ENCODE data around the gene USP40. TPM values are rescaled to one million over a fixed set of nuclear protein-coding genes. Genes with fewer than 3 reads are reported as not detected.

Gene USP40
- total and polyA plus RNA-seq, 2 experiments from 2014 or later, result 5.7 to 11.7 TPM

DNA sequence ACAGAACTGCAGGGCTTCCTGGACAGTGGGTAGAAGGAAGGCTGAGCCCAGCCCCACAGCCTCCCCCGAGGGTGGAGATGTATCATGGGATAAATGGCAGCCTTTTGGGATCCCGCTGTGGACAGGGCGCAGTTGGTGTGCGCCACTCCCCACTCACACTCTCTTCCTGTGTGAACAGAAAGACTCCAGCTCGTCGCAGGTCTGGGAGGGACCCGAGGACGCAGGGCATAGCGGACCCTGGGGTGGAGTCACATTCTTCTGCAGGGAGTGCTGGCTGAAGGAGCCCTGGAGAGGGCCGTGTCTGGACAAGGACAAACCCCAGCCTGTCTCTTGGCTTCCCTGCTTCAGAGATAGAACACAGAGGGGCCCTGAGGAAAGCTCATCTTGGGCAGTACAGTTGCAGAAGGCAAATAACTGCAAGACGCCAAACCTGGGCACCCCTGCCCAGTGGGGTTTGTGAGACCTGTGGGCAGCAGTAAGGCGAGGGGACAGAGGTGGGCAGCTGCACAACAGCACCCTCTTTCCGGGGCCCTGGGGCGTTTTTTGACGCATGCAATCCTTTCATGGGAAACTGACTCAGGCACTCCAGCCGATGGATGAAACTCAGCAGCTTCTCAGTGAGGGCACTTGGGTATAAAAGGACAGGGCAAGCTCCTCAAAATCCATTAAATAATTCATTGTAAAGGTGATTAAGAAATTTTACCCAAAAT, 101.9 kb downstream of the USP40 start (continued):
- no peak for TF ChIP-seq ZNF331 (CRISPR knock-in tag; IDR thresholded peaks at IDR 0.05; ENCODE audit: low read depth)
- TF ChIP-seq STAT1 (IDR thresholded peaks at IDR 0.05; ENCODE audit: unreplicated experiment), result no peak
- TF ChIP-seq, protein P1, sequence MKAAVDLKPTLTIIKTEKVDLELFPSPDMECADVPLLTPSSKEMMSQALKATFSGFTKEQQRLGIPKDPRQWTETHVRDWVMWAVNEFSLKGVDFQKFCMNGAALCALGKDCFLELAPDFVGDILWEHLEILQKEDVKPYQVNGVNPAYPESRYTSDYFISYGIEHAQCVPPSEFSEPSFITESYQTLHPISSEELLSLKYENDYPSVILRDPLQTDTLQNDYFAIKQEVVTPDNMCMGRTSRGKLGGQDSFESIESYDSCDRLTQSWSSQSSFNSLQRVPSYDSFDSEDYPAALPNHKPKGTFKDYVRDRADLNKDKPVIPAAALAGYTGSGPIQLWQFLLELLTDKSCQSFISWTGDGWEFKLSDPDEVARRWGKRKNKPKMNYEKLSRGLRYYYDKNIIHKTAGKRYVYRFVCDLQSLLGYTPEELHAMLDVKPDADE (IDR thresholded peaks at IDR 0.05), result no peak
- TF ChIP-seq, protein P2, sequence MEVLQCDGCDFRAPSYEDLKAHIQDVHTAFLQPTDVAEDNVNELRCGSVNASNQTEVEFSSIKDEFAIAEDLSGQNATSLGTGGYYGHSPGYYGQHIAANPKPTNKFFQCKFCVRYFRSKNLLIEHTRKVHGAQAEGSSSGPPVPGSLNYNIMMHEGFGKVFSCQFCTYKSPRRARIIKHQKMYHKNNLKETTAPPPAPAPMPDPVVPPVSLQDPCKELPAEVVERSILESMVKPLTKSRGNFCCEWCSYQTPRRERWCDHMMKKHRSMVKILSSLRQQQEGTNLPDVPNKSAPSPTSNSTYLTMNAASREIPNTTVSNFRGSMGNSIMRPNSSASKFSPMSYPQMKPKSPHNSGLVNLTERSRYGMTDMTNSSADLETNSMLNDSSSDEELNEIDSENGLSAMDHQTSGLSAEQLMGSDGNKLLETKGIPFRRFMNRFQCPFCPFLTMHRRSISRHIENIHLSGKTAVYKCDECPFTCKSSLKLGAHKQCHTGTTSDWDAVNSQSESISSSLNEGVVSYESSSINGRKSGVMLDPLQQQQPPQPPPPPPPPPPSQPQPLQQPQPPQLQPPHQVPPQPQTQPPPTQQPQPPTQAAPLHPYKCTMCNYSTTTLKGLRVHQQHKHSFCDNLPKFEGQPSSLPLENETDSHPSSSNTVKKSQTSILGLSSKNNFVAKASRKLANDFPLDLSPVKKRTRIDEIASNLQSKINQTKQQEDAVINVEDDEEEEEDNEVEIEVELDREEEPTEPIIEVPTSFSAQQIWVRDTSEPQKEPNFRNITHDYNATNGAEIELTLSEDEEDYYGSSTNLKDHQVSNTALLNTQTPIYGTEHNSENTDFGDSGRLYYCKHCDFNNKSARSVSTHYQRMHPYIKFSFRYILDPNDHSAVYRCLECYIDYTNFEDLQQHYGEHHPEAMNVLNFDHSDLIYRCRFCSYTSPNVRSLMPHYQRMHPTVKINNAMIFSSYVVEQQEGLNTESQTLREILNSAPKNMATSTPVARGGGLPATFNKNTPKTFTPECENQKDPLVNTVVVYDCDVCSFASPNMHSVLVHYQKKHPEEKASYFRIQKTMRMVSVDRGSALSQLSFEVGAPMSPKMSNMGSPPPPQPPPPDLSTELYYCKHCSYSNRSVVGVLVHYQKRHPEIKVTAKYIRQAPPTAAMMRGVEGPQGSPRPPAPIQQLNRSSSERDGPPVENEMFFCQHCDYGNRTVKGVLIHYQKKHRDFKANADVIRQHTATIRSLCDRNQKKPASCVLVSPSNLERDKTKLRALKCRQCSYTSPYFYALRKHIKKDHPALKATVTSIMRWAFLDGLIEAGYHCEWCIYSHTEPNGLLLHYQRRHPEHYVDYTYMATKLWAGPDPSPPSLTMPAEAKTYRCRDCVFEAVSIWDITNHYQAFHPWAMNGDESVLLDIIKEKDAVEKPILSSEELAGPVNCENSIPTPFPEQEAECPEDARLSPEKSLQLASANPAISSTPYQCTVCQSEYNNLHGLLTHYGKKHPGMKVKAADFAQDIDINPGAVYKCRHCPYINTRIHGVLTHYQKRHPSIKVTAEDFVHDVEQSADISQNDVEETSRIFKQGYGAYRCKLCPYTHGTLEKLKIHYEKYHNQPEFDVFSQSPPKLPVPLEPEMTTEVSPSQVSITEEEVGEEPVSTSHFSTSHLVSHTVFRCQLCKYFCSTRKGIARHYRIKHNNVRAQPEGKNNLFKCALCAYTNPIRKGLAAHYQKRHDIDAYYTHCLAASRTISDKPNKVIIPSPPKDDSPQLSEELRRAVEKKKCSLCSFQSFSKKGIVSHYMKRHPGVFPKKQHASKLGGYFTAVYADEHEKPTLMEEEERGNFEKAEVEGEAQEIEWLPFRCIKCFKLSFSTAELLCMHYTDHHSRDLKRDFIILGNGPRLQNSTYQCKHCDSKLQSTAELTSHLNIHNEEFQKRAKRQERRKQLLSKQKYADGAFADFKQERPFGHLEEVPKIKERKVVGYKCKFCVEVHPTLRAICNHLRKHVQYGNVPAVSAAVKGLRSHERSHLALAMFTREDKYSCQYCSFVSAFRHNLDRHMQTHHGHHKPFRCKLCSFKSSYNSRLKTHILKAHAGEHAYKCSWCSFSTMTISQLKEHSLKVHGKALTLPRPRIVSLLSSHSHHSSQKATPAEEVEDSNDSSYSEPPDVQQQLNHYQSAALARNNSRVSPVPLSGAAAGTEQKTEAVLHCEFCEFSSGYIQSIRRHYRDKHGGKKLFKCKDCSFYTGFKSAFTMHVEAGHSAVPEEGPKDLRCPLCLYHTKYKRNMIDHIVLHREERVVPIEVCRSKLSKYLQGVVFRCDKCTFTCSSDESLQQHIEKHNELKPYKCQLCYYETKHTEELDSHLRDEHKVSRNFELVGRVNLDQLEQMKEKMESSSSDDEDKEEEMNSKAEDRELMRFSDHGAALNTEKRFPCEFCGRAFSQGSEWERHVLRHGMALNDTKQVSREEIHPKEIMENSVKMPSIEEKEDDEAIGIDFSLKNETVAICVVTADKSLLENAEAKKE (CRISPR knock-in tag; IDR thresholded peaks at IDR 0.05), result no peak

DNA sequence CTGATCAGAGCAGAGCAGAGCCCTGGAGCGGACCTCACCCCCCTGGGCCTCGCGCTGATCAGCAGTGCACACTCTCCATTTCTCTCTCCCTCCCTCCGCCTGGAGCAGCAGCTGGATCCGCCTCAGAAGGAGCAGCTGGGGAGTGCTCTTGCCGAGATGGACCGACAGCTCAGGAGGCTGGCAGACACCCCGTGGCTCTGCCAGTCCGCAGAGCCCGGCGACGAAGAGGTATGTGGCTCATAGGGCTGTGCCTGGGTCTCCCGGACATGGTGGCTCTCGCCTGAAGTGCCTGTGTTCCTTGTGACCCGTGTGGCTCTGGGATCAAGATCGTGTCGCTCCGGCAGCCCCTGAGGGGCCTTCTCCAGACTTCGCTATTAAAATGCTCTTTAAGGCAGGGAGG, 102.5 kb downstream of the USP40 start:
- H3K27me3 ChIP-seq (ENCODE audit: insufficient read depth), result no peaks in the 10 kb centered on the region
- no peaks in the 10 kb centered on the region for H3K9me2 ChIP-seq (ENCODE audit: insufficient read depth)
- ATAC-seq (no peak), DNase-seq (ENCODE audit: low spot score) (no peak)
- H3K27ac ChIP-seq (ENCODE audit: low read depth), result no peak overlapping the region
- no peak overlapping the region for H2AFZ ChIP-seq
- Mint-ChIP-seq H3K4me3 (no peak overlapping the region), H3K4me1 (no peaks in the 10 kb centered on the region; the same call in 2 of the 3 replicates), H3K27ac (no peak overlapping the region; the same call in 1 of the 2 replicates), H3K36me3 (ENCODE audit: low read depth) (peaks cover 37% of the 10 kb centered on the region), H3K27me3 (ENCODE audit: insufficient read depth, low read depth, poor library complexity) (peaks cover 7% of the 10 kb centered on the region), H3K9me3 (peaks cover 2% of the 10 kb centered on the region; the same call in 1 of the 3 replicates)
- 0 out of 2 replicates have a peak, but pooled peaks cover 3% of the 10 kb centered on the region for H3K36me3 ChIP-seq (ENCODE audit: insufficient read depth)
- H3K4me3 ChIP-seq, result no peak overlapping the region
- no peaks in the 10 kb centered on the region for H3F3A ChIP-seq (replicated peaks; ENCODE audit: low read depth)
- H3K4me1 ChIP-seq (ENCODE audit: insufficient read depth), result no peaks in the 10 kb centered on the region
- no peaks in the 10 kb centered on the region for H3K79me2 ChIP-seq (replicated peaks; ENCODE audit: insufficient read depth)
- no peak overlapping the region for H3K4me2 ChIP-seq
- no peaks in the 10 kb centered on the region for H4K20me1 ChIP-seq (replicated peaks; ENCODE audit: insufficient read depth)
- TF ChIP-seq, protein P3, sequence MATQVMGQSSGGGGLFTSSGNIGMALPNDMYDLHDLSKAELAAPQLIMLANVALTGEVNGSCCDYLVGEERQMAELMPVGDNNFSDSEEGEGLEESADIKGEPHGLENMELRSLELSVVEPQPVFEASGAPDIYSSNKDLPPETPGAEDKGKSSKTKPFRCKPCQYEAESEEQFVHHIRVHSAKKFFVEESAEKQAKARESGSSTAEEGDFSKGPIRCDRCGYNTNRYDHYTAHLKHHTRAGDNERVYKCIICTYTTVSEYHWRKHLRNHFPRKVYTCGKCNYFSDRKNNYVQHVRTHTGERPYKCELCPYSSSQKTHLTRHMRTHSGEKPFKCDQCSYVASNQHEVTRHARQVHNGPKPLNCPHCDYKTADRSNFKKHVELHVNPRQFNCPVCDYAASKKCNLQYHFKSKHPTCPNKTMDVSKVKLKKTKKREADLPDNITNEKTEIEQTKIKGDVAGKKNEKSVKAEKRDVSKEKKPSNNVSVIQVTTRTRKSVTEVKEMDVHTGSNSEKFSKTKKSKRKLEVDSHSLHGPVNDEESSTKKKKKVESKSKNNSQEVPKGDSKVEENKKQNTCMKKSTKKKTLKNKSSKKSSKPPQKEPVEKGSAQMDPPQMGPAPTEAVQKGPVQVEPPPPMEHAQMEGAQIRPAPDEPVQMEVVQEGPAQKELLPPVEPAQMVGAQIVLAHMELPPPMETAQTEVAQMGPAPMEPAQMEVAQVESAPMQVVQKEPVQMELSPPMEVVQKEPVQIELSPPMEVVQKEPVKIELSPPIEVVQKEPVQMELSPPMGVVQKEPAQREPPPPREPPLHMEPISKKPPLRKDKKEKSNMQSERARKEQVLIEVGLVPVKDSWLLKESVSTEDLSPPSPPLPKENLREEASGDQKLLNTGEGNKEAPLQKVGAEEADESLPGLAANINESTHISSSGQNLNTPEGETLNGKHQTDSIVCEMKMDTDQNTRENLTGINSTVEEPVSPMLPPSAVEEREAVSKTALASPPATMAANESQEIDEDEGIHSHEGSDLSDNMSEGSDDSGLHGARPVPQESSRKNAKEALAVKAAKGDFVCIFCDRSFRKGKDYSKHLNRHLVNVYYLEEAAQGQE (IDR thresholded peaks at IDR 0.05; ENCODE audit: unreplicated experiment), result no peak
- TF ChIP-seq, protein P1 (IDR thresholded peaks at IDR 0.05), result no peak
- TF ChIP-seq, protein P4, sequence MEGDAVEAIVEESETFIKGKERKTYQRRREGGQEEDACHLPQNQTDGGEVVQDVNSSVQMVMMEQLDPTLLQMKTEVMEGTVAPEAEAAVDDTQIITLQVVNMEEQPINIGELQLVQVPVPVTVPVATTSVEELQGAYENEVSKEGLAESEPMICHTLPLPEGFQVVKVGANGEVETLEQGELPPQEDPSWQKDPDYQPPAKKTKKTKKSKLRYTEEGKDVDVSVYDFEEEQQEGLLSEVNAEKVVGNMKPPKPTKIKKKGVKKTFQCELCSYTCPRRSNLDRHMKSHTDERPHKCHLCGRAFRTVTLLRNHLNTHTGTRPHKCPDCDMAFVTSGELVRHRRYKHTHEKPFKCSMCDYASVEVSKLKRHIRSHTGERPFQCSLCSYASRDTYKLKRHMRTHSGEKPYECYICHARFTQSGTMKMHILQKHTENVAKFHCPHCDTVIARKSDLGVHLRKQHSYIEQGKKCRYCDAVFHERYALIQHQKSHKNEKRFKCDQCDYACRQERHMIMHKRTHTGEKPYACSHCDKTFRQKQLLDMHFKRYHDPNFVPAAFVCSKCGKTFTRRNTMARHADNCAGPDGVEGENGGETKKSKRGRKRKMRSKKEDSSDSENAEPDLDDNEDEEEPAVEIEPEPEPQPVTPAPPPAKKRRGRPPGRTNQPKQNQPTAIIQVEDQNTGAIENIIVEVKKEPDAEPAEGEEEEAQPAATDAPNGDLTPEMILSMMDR (conservative IDR thresholded peaks at IDR 0.05; ENCODE audit: low read depth in 2 of 2), result no peak
- TF ChIP-seq EZH2 (IDR thresholded peaks at IDR 0.05; ENCODE audit: low read depth, unreplicated experiment), result no peak
- no peak for TF ChIP-seq NANOG (IDR thresholded peaks at IDR 0.05; ENCODE audit: borderline replicate concordance)
- TF ChIP-seq STAT1 (IDR thresholded peaks at IDR 0.05; ENCODE audit: unreplicated experiment), result no peak
- TF ChIP-seq POLR2AphosphoS5 (IDR thresholded peaks at IDR 0.05; ENCODE audit: low read depth), result no peak
- no peak for TF ChIP-seq ZNF114 (CRISPR knock-in tag; IDR thresholded peaks at IDR 0.05)

Data from GM23338 (cell line).